ENCODE measurements around the gene PTGES2. TPM values are rescaled to one million over a fixed set of nuclear protein-coding genes. Genes with fewer than 3 reads are reported as not detected.

PTGES2 gene
- total RNA-seq, result 79.2 and 80.3 TPM in 2 replicates
- long read RNA-seq, partial matches to known transcripts, result 0 of 1 reads
- long read RNA-seq, other reads (novel, unspliced or antisense), result 1 of 1 reads

GRCh38 chr9:128127568-128127989 is at the start of gene PTGES2:
Gene PTGES2, minus strand, starts transcription at chr9:128127729. Its CDS starts 12 bp downstream, at chr9:128127717.
- peak; percentile 92 for DNase-seq (ENCODE audit: extremely low spot score, unreplicated experiment)
- peaks cover 4% of the 10 kb centered on the region for H3K36me3 Mint-ChIP-seq (ENCODE audit: unreplicated experiment)
- H3K9me3 Mint-ChIP-seq (ENCODE audit: unreplicated experiment), result no peaks in the 10 kb centered on the region
- peaks cover 16% of the 10 kb centered on the region for H3K27me3 Mint-ChIP-seq (ENCODE audit: unreplicated experiment)
- peak within 1 kb of the TSS; percentile 95 for H3K27ac Mint-ChIP-seq (ENCODE audit: unreplicated experiment)
- TF ChIP-seq CTCF (IDR thresholded peaks at IDR 0.05), result no peak
- peaks cover 31% of the 10 kb centered on the region for H3K4me1 Mint-ChIP-seq (ENCODE audit: unreplicated experiment)
- H3K4me3 Mint-ChIP-seq (ENCODE audit: unreplicated experiment), result peak within 1 kb of the TSS; percentile 95

GRCh38 chr9:128175726-128176125 is 48.2 kb upstream of the PTGES2 start:
- no peak for TF ChIP-seq CTCF (IDR thresholded peaks at IDR 0.05)
- Mint-ChIP-seq H3K9me3 (ENCODE audit: unreplicated experiment) (no peaks in the 10 kb centered on the region), H3K4me3 (ENCODE audit: unreplicated experiment) (no peak overlapping the region), H3K4me1 (ENCODE audit: unreplicated experiment) (no peaks in the 10 kb centered on the region), H3K27me3 (ENCODE audit: unreplicated experiment) (no peaks in the 10 kb centered on the region), H3K36me3 (ENCODE audit: unreplicated experiment) (peaks cover 29% of the 10 kb centered on the region), H3K27ac (ENCODE audit: unreplicated experiment) (peak overlapping the region; percentile 34)
- no peak for DNase-seq (ENCODE audit: extremely low spot score, unreplicated experiment)

GRCh38 chr9:128175102-128175563 is 47.6 kb upstream of the PTGES2 start:
- H3K27me3 Mint-ChIP-seq (ENCODE audit: unreplicated experiment), result no peaks in the 10 kb centered on the region
- TF ChIP-seq CTCF (IDR thresholded peaks at IDR 0.05), result no peak
- no peaks in the 10 kb centered on the region for H3K4me1 Mint-ChIP-seq (ENCODE audit: unreplicated experiment)
- H3K27ac Mint-ChIP-seq (ENCODE audit: unreplicated experiment), result peak overlapping the region; percentile 34
- H3K36me3 Mint-ChIP-seq (ENCODE audit: unreplicated experiment), result peaks cover 24% of the 10 kb centered on the region
- H3K9me3 Mint-ChIP-seq (ENCODE audit: unreplicated experiment), result no peaks in the 10 kb centered on the region
- no peak for DNase-seq (ENCODE audit: extremely low spot score, unreplicated experiment)
- H3K4me3 Mint-ChIP-seq (ENCODE audit: unreplicated experiment), result no peak overlapping the region

- H3K36me3 Mint-ChIP-seq (ENCODE audit: unreplicated experiment), result peaks cover 23% of the 10 kb centered on the region
- no peak for DNase-seq (ENCODE audit: extremely low spot score, unreplicated experiment)
- TF ChIP-seq CTCF (IDR thresholded peaks at IDR 0.05), result no peak
- H3K27ac Mint-ChIP-seq (ENCODE audit: unreplicated experiment), result no peak overlapping the region
- H3K9me3 Mint-ChIP-seq (ENCODE audit: unreplicated experiment), result no peaks in the 10 kb centered on the region
- H3K4me1 Mint-ChIP-seq (ENCODE audit: unreplicated experiment), result no peaks in the 10 kb centered on the region
- H3K27me3 Mint-ChIP-seq (ENCODE audit: unreplicated experiment), result no peaks in the 10 kb centered on the region
- H3K4me3 Mint-ChIP-seq (ENCODE audit: unreplicated experiment), result no peak overlapping the region
Observed at GRCh38 chr9:128174062-128174461, 46.5 kb upstream of the PTGES2 start.

GRCh38 chr9:128169925-128170324 is 42.4 kb upstream of the PTGES2 start:
- Mint-ChIP-seq H3K27ac (ENCODE audit: unreplicated experiment) (no peak overlapping the region), H3K9me3 (ENCODE audit: unreplicated experiment) (no peaks in the 10 kb centered on the region)

More at GRCh38 chr9:128169925-128170324, 42.4 kb upstream of the PTGES2 start:
- Mint-ChIP-seq H3K27me3 (ENCODE audit: unreplicated experiment) (no peaks in the 10 kb centered on the region), H3K4me3 (ENCODE audit: unreplicated experiment) (no peak overlapping the region), H3K36me3 (ENCODE audit: unreplicated experiment) (peaks cover 25% of the 10 kb centered on the region), H3K4me1 (ENCODE audit: unreplicated experiment) (no peaks in the 10 kb centered on the region)
- no peak for DNase-seq (ENCODE audit: extremely low spot score, unreplicated experiment)
- TF ChIP-seq CTCF (IDR thresholded peaks at IDR 0.05), result no peak
